ENCODE results near the gene LIN54. TPM values are rescaled to one million over a fixed set of nuclear protein-coding genes. Genes with fewer than 3 reads are reported as not detected.

LIN54 gene
- total RNA-seq, 6 donors from 2014 or later = 4.2 to 11.7 (median 9.5) TPM

- Histone ChIP-seq H3K4me1 (no peaks in the 10 kb centered on the region), H3K27ac (no peak overlapping the region), H3K27me3 (no peaks in the 10 kb centered on the region), H3K36me3 (peaks cover 0 to 12% (median 0%) of the 10 kb centered on the region in 4 donors), H3K4me3 (no peak overlapping the region), H3K9me3 (no peaks in the 10 kb centered on the region)
- DNase-seq = no peak
- TF ChIP-seq POLR2AphosphoS5 (IDR thresholded peaks at IDR 0.05) = no peak
- TF ChIP-seq POLR2A (IDR thresholded peaks at IDR 0.05) = no peak
- TF ChIP-seq CTCF (IDR thresholded peaks at IDR 0.05) = no peak
- TF ChIP-seq EP300 (IDR thresholded peaks at IDR 0.05) = no peak
- no peak for ATAC-seq (ENCODE audit: low FRiP score in 2 of 2)
- WGBS, 2 donors = 97 to 99% methylated on average over 4 of the region's 4 CpGs
These were observed 26.2 kb downstream of the LIN54 start for GRCh38 chr4:82984459-82984858.

- ATAC-seq (ENCODE audit: low FRiP score in 2 of 2) = no peak
- Histone ChIP-seq H3K4me3 (no peak overlapping the region), H3K27ac (no peak overlapping the region), H3K4me1 (no peaks in the 10 kb centered on the region), H3K9me3 (no peaks in the 10 kb centered on the region), H3K36me3 (peaks cover 0 to 12% (median 1%) of the 10 kb centered on the region in 4 donors), H3K27me3 (no peaks in the 10 kb centered on the region)
- TF ChIP-seq CTCF (IDR thresholded peaks at IDR 0.05) = no peak
- no peak for TF ChIP-seq POLR2AphosphoS5 (IDR thresholded peaks at IDR 0.05)
- no peak for TF ChIP-seq POLR2A (IDR thresholded peaks at IDR 0.05)
- TF ChIP-seq EP300 (IDR thresholded peaks at IDR 0.05) = no peak
- 92 to 99% methylated on average over 3 of the region's 3 CpGs for WGBS, 2 donors
- DNase-seq = no peak
These were observed 27.2 kb downstream of the LIN54 start for GRCh38 chr4:82983444-82983843.

DNA sequence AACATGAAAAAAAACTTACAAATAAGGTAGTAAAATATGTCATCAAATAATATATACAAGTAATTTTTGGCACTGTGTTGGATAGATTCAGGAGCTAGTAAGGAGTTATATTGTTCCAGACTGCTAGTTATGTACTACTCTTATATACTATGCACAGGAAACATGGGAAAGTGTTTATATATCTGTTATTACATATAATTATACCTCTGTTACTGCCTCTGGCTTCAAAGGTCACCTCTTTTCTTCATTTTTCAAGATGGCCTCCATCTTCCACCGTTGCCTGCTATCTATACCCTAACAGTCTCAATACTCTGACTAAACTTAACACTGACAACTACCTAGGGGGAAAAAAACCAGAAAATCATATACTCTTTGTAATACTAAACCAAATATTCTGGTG, 29.5 kb downstream of the LIN54 start:
- 91 to 100% methylated on average over 1 of the region's 1 CpG for WGBS, 2 donors
- H3K36me3 ChIP-seq = peaks cover 0 to 20% (median 2%) of the 10 kb centered on the region in 4 donors
- ATAC-seq (ENCODE audit: low FRiP score in 2 of 2) (no peak), DNase-seq (no peak)
- no peak overlapping the region for H3K27ac ChIP-seq
- H3K9me3 ChIP-seq = no peaks in the 10 kb centered on the region
- TF ChIP-seq EP300 (IDR thresholded peaks at IDR 0.05) = no peak
- TF ChIP-seq POLR2AphosphoS5 (IDR thresholded peaks at IDR 0.05) = no peak
- no peak for TF ChIP-seq CTCF (IDR thresholded peaks at IDR 0.05)
- TF ChIP-seq POLR2A (IDR thresholded peaks at IDR 0.05) = no peak
- no peak overlapping the region for H3K4me3 ChIP-seq
- H3K4me1 ChIP-seq = no peaks in the 10 kb centered on the region
- no peaks in the 10 kb centered on the region for H3K27me3 ChIP-seq

- TF ChIP-seq POLR2A (IDR thresholded peaks at IDR 0.05) (no peak), POLR2AphosphoS5 (IDR thresholded peaks at IDR 0.05) (no peak), CTCF (IDR thresholded peaks at IDR 0.05) (no peak), EP300 (IDR thresholded peaks at IDR 0.05) (no peak)
- ATAC-seq (ENCODE audit: low FRiP score in 2 of 2) (no peak), DNase-seq (no peak)
- WGBS, 2 donors = 94 to 98% methylated on average over 2 of the region's 2 CpGs
- Histone ChIP-seq H3K4me1 (no peaks in the 10 kb centered on the region), H3K36me3 (peaks cover 0 to 16% (median 5%) of the 10 kb centered on the region in 4 donors), H3K27me3 (no peaks in the 10 kb centered on the region), H3K9me3 (no peaks in the 10 kb centered on the region), H3K27ac (no peak overlapping the region), H3K4me3 (no peak overlapping the region)
These were observed 34.8 kb downstream of the LIN54 start for GRCh38 chr4:82975792-82976191.

- no peak for ATAC-seq (ENCODE audit: low FRiP score in 2 of 2)
- Histone ChIP-seq H3K27me3 (no peaks in the 10 kb centered on the region), H3K36me3 (peaks cover 7 to 38% (median 13%) of the 10 kb centered on the region in 4 donors), H3K4me1 (no peaks in the 10 kb centered on the region), H3K4me3 (no peak overlapping the region), H3K27ac (no peak overlapping the region), H3K9me3 (no peaks in the 10 kb centered on the region)
- TF ChIP-seq CTCF (IDR thresholded peaks at IDR 0.05) (no peak), POLR2AphosphoS5 (IDR thresholded peaks at IDR 0.05) (no peak), POLR2A (IDR thresholded peaks at IDR 0.05) (no peak), EP300 (IDR thresholded peaks at IDR 0.05) (no peak)
- DNase-seq = no peak
- WGBS, 2 donors = 90 to 96% methylated on average over 2 of the region's 2 CpGs
These were observed 41.2 kb downstream of the LIN54 start for GRCh38 chr4:82969414-82969813.
